Stomach (tissue), 9 donors: ENCODE measurements around the gene WDR37. TPM values are rescaled to one million over a fixed set of nuclear protein-coding genes. Genes with fewer than 3 reads are reported as not detected.

ENCODE experiments used
- DNase-seq, 2 donors: peaks; one replicate each; pipeline versions ENCODE4 v3.0.0 to v3.0.0-alpha.2; 2013 to 2019
- H3K27ac ChIP-seq, 5 donors: fragments of 200-600 bp in 4 of 5; sonication (generic) in 4 of 5; one replicate each; pipeline ENCODE4 v1.5.1; 2013 to 2019; ENCODE audit warnings: mild to moderate bottlenecking in 1 of 5, moderate library complexity in 1 of 5
- H3K27me3 ChIP-seq, 3 donors: fragments of 200-600 bp; sonication (generic); one replicate each; pipeline ENCODE4 v1.5.1; 2017 to 2019; ENCODE audit warnings: mixed run types in 1 of 3
- H3K36me3 ChIP-seq, 4 donors: fragments of 200-600 bp; sonication (generic); 1 replicate in 3 of 4; 2 replicates in 1 of 4; pipeline ENCODE4 v1.5.1; 2016 to 2019
- H3K4me1 ChIP-seq, 4 donors: fragments of 200-600 bp; sonication (generic); one replicate each; pipeline ENCODE4 v1.5.1; 2016 to 2019
- H3K4me3 ChIP-seq, 4 donors: fragments of 200-600 bp; sonication (generic) in 3 of 4; one replicate each; pipeline ENCODE4 v1.5.1; 2016 to 2019; ENCODE audit warnings: mild to moderate bottlenecking in 1 of 4
- H3K9me3 ChIP-seq, 4 donors: fragments of 200-600 bp; sonication (generic); one replicate each; pipeline ENCODE4 v1.5.1; 2016 to 2019
- EP300 ChIP-seq: sonication (generic); formaldehyde crosslinking; IDR thresholded peaks from one replicate; pipeline ENCODE4 v1.6.1; 2017; ENCODE audit warnings: antibody characterized with exemption
- POLR2A ChIP-seq, 4 donors: fragments of 450-650 bp; IDR thresholded peaks; one replicate each; pipeline ENCODE4 v1.6.1; 2016; ENCODE audit warnings: antibody characterized with exemption in 4 of 4, control low read depth in 2 of 4, mild to moderate bottlenecking in 1 of 4, moderate library complexity in 1 of 4
- POLR2AphosphoS5 ChIP-seq, 3 donors: sonication (generic); formaldehyde crosslinking; IDR thresholded peaks; one replicate each; pipeline ENCODE4 v1.6.1; 2016; ENCODE audit warnings: antibody characterized with exemption in 3 of 3
- WGBS, 5 donors: extraction: QIAGEN DNeasy Blood & Tissue Kit in 3 of 5; methylation state at CpG; one replicate each; pipeline versions ENCODE4 v1.1.5 to v1.1.7; 2013 to 2018; 5-methylcytosine and 5-hydroxymethylcytosine counted together
- intact Hi-C: fragments of 100-400 bp; cut with DNase I; formaldehyde crosslinking; loops from one replicate; pipeline ENCODE4 v1.15.1; 2023; ENCODE audit warnings: low total_unique reads
- polyA plus RNA-seq, 3 donors: library from polyadenylated mRNA; stranded (reverse); fragments of 200-250 nt; gene quantifications; one replicate each; pipeline ENCODE4 v1.2.3, GENCODE V29; 2013
- total RNA-seq, 5 donors: library from RNA; depleted of rRNA; stranded (reverse); fragments of >200 nt; gene quantifications; one replicate each; pipeline versions ENCODE4 v1.1.0 to v1.2.3, GENCODE V29; 2014 to 2016
- TF ChIP-seq, protein P1 (sequence below), 7 experiments: fragments of 450-650 bp in 4 of 7; fragments of 200-600 bp in 3 of 7; sonication (generic) in 3 of 7; IDR thresholded peaks; one replicate each; pipeline ENCODE4 v1.5.1; 2016 to 2019; ENCODE audit warnings: antibody characterized with exemption in 7 of 7, control low read depth in 2 of 7, mild to moderate bottlenecking in 1 of 7
- donor health status: healthy with polysubstance abuse.
- donor health status: Bipolar disorder and iron deficiency.
- donor health status: healthy.

Gene WDR37
- total and polyA plus RNA-seq, 8 donors = 5.3 to 165 (median 12.6) TPM

DNA sequence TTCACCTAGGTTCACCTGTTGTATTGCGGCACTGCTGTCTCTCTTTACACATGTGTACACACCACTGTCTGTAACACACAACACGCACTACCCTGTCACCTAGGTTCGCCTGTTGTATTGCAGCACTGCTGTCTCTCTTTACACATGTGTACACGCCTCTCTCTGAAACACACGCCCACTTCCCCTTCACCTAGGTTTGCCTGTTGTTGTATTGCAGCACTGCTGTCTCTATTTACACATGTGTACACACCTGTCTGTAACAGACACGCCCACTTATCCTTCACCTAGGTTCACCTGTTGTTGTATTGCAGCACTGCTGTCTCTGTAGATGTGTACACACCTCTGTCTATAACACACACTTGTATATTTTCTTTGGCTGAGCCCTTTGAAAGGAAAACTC lies 51.5 kb downstream of the WDR37 start:
- Histone ChIP-seq H3K4me3 (no peak overlapping the region), H3K9me3 (no peaks in the 10 kb centered on the region), H3K27ac (no peak overlapping the region), H3K27me3 (no peaks in the 10 kb centered on the region), H3K4me1 (peaks cover 0 to 13% (median 3%) of the 10 kb centered on the region in 4 donors), H3K36me3 (peaks cover 50 to 98% (median 94%) of the 10 kb centered on the region in 4 donors)
- DNase-seq = peak; percentile 31 to 71
- intact Hi-C loops = no loop called here
- no peak for TF ChIP-seq POLR2A (IDR thresholded peaks at IDR 0.05)
- TF ChIP-seq POLR2AphosphoS5 (IDR thresholded peaks at IDR 0.05) = no peak
- TF ChIP-seq, protein P1, sequence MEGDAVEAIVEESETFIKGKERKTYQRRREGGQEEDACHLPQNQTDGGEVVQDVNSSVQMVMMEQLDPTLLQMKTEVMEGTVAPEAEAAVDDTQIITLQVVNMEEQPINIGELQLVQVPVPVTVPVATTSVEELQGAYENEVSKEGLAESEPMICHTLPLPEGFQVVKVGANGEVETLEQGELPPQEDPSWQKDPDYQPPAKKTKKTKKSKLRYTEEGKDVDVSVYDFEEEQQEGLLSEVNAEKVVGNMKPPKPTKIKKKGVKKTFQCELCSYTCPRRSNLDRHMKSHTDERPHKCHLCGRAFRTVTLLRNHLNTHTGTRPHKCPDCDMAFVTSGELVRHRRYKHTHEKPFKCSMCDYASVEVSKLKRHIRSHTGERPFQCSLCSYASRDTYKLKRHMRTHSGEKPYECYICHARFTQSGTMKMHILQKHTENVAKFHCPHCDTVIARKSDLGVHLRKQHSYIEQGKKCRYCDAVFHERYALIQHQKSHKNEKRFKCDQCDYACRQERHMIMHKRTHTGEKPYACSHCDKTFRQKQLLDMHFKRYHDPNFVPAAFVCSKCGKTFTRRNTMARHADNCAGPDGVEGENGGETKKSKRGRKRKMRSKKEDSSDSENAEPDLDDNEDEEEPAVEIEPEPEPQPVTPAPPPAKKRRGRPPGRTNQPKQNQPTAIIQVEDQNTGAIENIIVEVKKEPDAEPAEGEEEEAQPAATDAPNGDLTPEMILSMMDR (IDR thresholded peaks at IDR 0.05) = no peak
- no peak for TF ChIP-seq EP300
- WGBS, 5 donors = 39 to 61% (median 57%) methylated on average over 6 of the region's 6 CpGs

DNA sequence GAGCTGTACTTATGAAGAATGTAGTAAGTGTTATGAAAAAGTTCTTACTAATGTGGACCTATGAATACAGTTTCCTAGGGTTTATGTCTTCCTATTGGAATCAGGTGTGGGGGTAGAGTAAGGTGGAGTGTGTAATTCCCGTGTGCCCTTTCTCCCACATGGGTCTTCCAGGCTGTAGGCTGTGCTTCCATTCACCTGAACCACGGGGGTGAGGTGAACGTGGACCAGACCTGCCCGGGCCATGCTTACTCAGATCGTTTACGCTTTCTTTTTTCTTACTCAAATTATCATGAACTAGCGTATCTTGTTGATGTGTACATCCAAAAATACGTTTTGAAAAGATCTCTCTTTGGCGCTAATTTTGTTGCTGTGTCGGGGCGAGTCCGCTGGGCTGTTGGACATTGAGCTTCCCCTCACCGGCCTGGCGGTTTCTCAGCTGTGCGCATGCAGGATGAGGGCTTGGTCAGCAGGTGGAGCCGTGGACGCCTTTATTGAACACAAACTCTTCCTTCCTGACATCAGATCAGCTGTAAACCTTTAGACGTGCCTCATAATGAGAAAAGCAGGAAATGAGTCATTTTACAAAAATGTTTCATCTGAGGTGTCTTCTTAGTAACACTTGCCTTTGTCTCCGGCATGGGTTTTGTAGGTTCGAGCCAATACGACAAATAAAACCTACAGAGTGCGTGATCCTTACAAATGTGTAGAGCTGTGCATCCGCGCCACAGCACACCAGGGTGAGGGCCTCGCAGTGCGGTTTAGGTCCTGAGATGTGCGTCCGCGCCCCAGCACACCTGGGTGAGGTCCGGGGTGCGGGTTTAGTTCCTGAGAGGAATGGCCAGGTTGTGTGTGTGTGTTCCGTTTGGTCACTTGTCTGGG lies 53.8 kb downstream of the WDR37 start:
- Histone ChIP-seq H3K36me3 (peaks cover 44 to 99% (median 94%) of the 10 kb centered on the region in 4 donors), H3K4me3 (no peak overlapping the region), H3K9me3 (no peaks in the 10 kb centered on the region), H3K4me1 (peaks cover 0 to 13% (median 2%) of the 10 kb centered on the region in 4 donors), H3K27ac (peak overlapping the region in 2 of 5 donors; percentile 21 to 41), H3K27me3 (no peaks in the 10 kb centered on the region)
- whole genome bisulfite sequencing, 5 donors = 68 to 78% (median 70%) methylated on average over 23 to 32 of the region's 32 CpGs
- intact Hi-C loops = no loop called here
- TF ChIP-seq, protein P1 (IDR thresholded peaks at IDR 0.05) = peak in 5 of 7 experiments; percentile 25 to 54 (median 42)
- TF ChIP-seq POLR2AphosphoS5 (IDR thresholded peaks at IDR 0.05) (peak in 1 of 3 donors; percentile 7), POLR2A (IDR thresholded peaks at IDR 0.05) (no peak)
- peak; percentile 49 to 82 for DNase-seq

DNA sequence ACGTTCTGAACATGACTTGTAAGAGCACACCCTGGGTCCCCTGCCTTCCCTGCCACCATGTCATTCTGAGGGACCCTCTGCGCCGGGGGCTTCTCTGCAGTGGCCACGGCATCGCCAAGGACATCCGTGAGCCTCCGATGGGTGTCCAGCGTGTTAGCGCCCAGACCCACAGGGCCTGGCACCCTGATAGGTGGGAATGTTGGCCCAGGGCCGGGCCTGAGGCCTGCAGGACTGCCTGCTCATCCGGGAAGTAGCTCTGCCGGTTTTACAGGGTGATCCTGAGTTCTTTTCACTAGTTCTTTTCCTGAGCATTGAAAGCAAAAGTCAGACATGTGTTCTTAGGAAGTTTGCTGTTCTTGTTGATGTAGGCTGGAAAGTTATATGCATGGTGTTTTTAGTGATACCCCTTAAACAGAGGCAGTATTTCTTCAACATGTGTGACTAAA lies 54.5 kb downstream of the WDR37 start:
- TF ChIP-seq, protein P1 (IDR thresholded peaks at IDR 0.05) = no peak
- no peak for TF ChIP-seq POLR2AphosphoS5 (IDR thresholded peaks at IDR 0.05)
- no peak for TF ChIP-seq POLR2A (IDR thresholded peaks at IDR 0.05)
- no peak for TF ChIP-seq EP300
- H3K4me1 ChIP-seq = peaks cover 0 to 13% (median 2%) of the 10 kb centered on the region in 4 donors
- WGBS, 5 donors = 84 to 95% (median 88%) methylated on average over 9 to 12 of the region's 12 CpGs
- no peak for DNase-seq
- H3K36me3 ChIP-seq = peaks cover 38 to 99% (median 94%) of the 10 kb centered on the region in 4 donors
- peak overlapping the region in 2 of 5 donors; percentile 21 to 41 for H3K27ac ChIP-seq
- no peaks in the 10 kb centered on the region for H3K9me3 ChIP-seq
- no peaks in the 10 kb centered on the region for H3K27me3 ChIP-seq
- no peak overlapping the region for H3K4me3 ChIP-seq
- intact Hi-C loops = no loop called here

DNA sequence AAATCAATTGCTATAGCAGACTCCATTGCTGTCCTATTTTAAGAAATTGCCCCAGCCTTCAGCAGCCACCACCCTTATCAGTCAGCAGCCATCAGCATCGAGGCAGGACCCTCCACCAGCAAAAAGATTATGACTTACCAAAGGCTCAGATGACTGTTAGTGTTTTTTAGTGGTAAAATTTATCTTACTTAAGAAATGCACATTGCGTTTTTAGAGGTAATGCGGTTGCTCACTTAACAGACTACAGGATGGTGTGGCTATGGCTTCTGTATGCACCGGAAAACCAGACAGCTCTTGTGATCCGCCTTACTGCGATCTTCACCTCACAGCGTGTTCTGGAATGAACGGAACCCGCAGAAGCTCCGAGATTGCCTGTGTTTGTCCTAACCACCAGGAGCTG lies 58.1 kb downstream of the WDR37 start:
- TF ChIP-seq, protein P1 (IDR thresholded peaks at IDR 0.05) = no peak
- TF ChIP-seq EP300 (no peak), POLR2AphosphoS5 (IDR thresholded peaks at IDR 0.05) (no peak), POLR2A (IDR thresholded peaks at IDR 0.05) (no peak)
- no peaks in the 10 kb centered on the region for H3K9me3 ChIP-seq
- no peaks in the 10 kb centered on the region for H3K27me3 ChIP-seq
- peaks cover 0 to 5% (median 0%) of the 10 kb centered on the region in 4 donors for H3K4me1 ChIP-seq
- intact Hi-C loops = no loop called here
- H3K27ac ChIP-seq = no peak overlapping the region
- no peak overlapping the region for H3K4me3 ChIP-seq
- 90 to 93% (median 91%) methylated on average over 10 of the region's 10 CpGs for WGBS, 5 donors
- no peak for DNase-seq
- peaks cover 31 to 96% (median 91%) of the 10 kb centered on the region in 4 donors for H3K36me3 ChIP-seq
